Gastrocnemius medialis (tissue), 4 donors: ENCODE results near the gene RBFOX1.

Experiments
- POLR2A ChIP-seq, 2 donors: fragments of 450-650 bp; IDR thresholded peaks; one replicate each; pipeline ENCODE4 v1.6.1; 2017; ENCODE audit warnings: antibody characterized with exemption in 2 of 2, mild to moderate bottlenecking in 2 of 2, moderate library complexity in 2 of 2
- TF ChIP-seq, protein P1 (sequence below), 5 experiments: fragments of 450-650 bp in 3 of 5; fragments of 200-600 bp in 2 of 5; sonication (generic) in 2 of 5; IDR thresholded peaks in 4 of 5; conservative IDR thresholded peaks in 1 of 5; 1 replicate in 4 of 5; 2 replicates in 1 of 5; pipeline ENCODE4 v1.5.1; 2016 to 2019; ENCODE audit warnings: antibody characterized with exemption in 5 of 5, mild to moderate bottlenecking in 3 of 5, moderate library complexity in 3 of 5

DNA sequence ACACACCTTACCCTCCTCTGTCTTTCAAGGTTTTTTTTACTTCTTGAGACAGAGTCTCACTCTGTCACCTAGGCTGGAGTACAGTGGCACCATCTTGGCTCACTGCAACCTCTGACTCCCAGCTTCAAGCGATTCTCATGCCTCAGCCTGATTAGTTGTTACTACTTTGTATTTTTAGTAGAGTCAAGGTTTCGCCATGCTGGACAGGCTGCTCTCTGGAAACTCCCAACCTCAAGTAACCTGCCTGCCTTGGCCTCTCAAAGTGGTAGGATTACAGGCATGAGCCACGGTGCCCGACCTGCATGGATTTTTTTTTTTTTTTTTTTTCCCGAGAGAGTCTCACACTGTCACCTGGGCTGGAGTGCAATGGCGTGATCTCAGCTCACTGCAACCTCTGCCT is 273.2 kb downstream of the RBFOX1 start:
- TF ChIP-seq, protein P1, sequence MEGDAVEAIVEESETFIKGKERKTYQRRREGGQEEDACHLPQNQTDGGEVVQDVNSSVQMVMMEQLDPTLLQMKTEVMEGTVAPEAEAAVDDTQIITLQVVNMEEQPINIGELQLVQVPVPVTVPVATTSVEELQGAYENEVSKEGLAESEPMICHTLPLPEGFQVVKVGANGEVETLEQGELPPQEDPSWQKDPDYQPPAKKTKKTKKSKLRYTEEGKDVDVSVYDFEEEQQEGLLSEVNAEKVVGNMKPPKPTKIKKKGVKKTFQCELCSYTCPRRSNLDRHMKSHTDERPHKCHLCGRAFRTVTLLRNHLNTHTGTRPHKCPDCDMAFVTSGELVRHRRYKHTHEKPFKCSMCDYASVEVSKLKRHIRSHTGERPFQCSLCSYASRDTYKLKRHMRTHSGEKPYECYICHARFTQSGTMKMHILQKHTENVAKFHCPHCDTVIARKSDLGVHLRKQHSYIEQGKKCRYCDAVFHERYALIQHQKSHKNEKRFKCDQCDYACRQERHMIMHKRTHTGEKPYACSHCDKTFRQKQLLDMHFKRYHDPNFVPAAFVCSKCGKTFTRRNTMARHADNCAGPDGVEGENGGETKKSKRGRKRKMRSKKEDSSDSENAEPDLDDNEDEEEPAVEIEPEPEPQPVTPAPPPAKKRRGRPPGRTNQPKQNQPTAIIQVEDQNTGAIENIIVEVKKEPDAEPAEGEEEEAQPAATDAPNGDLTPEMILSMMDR (IDR thresholded peaks at IDR 0.05 in 4 of 5, conservative IDR thresholded peaks at IDR 0.05 in 1 of 5), result no peak
- TF ChIP-seq POLR2A (IDR thresholded peaks at IDR 0.05), result no peak
